Activated B cell treated with CpG ODN at 0.5 μM for 24 hours (primary cell): Measurements from ENCODE around the gene SLC24A4. TPM values are rescaled to one million over a fixed set of nuclear protein-coding genes. Genes with fewer than 3 reads are reported as not detected.
"Not testable (repeated sequence)": the region's sequence is repeated elsewhere in the genome, so short reads cannot be mapped to it uniquely, and the experiment has no call there.

ENCODE experiments used
- ATAC-seq: fragments of 200-7000 bp; cut with Tn5 transposase; one replicate; pipeline ENCODE4 v1.10.0; 2021; ENCODE audit warnings: low read depth, mild to moderate bottlenecking, moderate library complexity
- CTCF ChIA-PET: fragments of 350-600 bp; sonication (Branson Sonifier 250); formaldehyde crosslinking; loops from one replicate; lab custom pipeline; 2021; ENCODE audit warnings: antibody characterized with exemption; lab: Charles Lee
- POLR2A ChIA-PET: fragments of 350-600 bp; sonication (Branson Sonifier 250); formaldehyde crosslinking; loops from one replicate; lab custom pipeline; 2021; ENCODE audit warnings: antibody characterized with exemption; lab: Charles Lee
- DNase-seq: peaks from one replicate; pipeline ENCODE4 v3.0.0; 2022
- H3K27ac Mint-ChIP-seq: one replicate; pipeline ENCODE4 v1.8.0; 2020; ENCODE audit warnings: mixed read lengths
- H3K27me3 Mint-ChIP-seq: one replicate; pipeline ENCODE4 v1.8.0; 2021; ENCODE audit warnings: mixed read lengths
- H3K36me3 Mint-ChIP-seq: one replicate; pipeline ENCODE4 v1.8.0; 2021; ENCODE audit warnings: low read depth, mixed read lengths
- H3K4me1 Mint-ChIP-seq: one replicate; pipeline ENCODE4 v1.8.0; 2021; ENCODE audit warnings: mixed read lengths
- H3K4me3 Mint-ChIP-seq: one replicate; pipeline ENCODE4 v1.8.0; 2020; ENCODE audit warnings: mild to moderate bottlenecking, mixed read lengths
- H3K9me3 Mint-ChIP-seq: one replicate; pipeline ENCODE4 v1.8.0; 2020; ENCODE audit warnings: mixed read lengths
- intact Hi-C: fragments of 100-400 bp; cut with micrococcal nuclease; formaldehyde crosslinking; loops from one replicate; pipeline ENCODE4 v1.15.1; 2024
- total RNA-seq: library from RNA; stranded (reverse); gene quantifications from 2 replicates; pipeline ENCODE4 v1.2.3, GENCODE V29; 2022
- TF ChIP-seq, protein P1 (sequence below): fragments of 200-600 bp; IDR thresholded peaks from one replicate; pipeline ENCODE4 v1.8.0; 2022; ENCODE audit warnings: antibody characterized with exemption, mild to moderate bottlenecking

SLC24A4 gene
- total RNA-seq, 1 donor from 2014 or later = 0.09 TPM

DNA sequence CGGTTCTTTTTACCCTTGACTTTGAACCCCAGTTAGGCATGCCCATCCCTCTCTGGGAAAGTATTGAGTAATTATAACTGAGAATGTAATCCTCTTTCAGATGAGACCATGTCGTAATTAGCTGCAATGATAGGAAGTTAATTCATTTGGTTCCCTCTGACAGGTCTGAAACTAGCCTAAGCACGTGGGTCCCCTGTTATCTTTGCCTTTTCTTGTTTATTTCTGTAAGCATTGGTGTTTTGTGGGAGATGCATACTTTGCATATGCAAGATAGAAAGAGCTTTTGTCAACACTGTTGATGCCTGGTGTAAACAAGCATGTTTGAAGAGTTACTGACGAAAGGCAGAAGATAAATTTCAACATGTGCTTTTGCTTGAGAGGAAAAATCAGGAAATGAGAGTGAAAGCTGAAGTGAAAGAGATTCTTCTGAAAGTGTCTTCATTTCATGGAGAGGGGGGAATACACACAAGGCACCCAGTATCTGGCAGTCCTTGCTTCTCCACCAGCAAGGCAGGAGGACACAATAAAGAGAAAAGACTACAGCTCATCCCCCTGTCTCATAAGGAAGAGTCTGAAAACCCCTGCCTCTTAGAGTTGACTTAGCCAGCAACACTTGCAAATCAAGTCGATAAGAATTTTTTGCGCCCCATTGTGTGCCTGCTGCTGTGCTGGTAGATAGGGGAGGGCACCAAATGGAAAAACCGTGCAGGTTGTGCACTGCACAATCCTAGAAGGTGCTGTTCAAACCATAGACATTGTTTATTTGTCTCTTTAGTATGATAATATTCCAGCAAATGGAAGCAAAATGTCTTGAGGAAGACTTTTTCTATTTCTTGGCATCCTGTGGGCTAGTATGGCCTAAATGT, 77.8 kb downstream of the SLC24A4 start:
- H3K27ac Mint-ChIP-seq = peak overlapping the region; percentile 77
- POLR2A ChIA-PET = interaction anchor here (0.7 to 1.0 kb wide), 5 partner anchors 9 to 443 kb away, joined by 3 to 5 read pairs (median 4); partner anchors contain the start of genes CPSF2, NDUFB1 and RIN3

DNA sequence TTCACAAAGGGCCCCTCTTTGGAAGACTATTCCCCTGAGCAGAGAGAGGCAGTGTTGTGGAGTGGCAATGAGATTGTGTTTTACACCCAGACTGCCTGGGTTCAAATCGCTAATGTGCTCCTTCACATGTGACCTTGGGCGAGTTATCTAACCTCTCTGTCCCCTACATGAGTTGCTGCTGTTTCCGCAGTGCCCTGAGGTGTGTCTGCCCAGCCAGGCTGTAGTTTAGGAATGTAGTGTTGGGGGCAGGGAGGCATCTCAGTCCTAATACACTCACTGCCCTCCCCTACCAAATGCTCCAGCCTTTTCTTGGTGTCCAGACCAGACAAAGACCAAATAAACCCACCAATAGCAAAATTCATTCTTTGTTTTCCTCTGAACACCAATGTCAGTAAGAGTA, 78.6 kb downstream of the SLC24A4 start:
- no peak for DNase-seq
- CTCF ChIA-PET = no interaction called here
- no peak overlapping the region for H3K4me3 Mint-ChIP-seq

More for the DNA sequence above, 77.8 kb downstream of the SLC24A4 start:
- ATAC-seq (peak; percentile 85), DNase-seq (no peak)
- Mint-ChIP-seq H3K4me1 (peaks cover 32% of the 10 kb centered on the region), H3K9me3 (no peaks in the 10 kb centered on the region), H3K27me3 (no peaks in the 10 kb centered on the region), H3K36me3 (no peaks in the 10 kb centered on the region), H3K4me3 (peak overlapping the region; percentile 29)
- intact Hi-C loops = loop anchor here (1.0 to 5.0 kb wide), 3 partner anchors 36 to 276 kb away; no protein-coding TSS in a partner anchor
- CTCF ChIA-PET = interaction anchor here (0.6 to 0.7 kb wide), 2 partner anchors 47 to 281 kb away, joined by 3 to 4 read pairs; no protein-coding TSS in a partner anchor
- TF ChIP-seq, protein P1, sequence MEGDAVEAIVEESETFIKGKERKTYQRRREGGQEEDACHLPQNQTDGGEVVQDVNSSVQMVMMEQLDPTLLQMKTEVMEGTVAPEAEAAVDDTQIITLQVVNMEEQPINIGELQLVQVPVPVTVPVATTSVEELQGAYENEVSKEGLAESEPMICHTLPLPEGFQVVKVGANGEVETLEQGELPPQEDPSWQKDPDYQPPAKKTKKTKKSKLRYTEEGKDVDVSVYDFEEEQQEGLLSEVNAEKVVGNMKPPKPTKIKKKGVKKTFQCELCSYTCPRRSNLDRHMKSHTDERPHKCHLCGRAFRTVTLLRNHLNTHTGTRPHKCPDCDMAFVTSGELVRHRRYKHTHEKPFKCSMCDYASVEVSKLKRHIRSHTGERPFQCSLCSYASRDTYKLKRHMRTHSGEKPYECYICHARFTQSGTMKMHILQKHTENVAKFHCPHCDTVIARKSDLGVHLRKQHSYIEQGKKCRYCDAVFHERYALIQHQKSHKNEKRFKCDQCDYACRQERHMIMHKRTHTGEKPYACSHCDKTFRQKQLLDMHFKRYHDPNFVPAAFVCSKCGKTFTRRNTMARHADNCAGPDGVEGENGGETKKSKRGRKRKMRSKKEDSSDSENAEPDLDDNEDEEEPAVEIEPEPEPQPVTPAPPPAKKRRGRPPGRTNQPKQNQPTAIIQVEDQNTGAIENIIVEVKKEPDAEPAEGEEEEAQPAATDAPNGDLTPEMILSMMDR = no peak

DNA sequence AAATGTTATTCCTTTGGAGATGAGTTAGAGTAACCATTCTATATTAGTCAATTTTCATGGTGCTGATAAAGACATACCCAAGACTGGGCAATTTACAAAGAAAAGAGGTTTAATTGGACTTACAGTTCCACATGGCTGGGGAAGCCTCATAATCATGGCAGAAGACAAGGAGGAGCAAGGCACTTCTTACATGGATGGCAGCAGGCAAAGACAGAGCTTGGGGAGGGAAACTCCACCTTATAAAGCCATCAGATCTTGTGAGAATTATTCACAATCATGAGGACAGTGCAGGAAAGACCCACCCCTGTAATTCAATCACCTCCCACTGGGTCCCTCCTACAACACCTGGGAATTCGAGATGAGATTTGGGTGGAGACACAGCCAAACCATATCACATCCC, 79.5 kb downstream of the SLC24A4 start:
- POLR2A ChIA-PET, H3K36me3 Mint-ChIP-seq, H3K27ac Mint-ChIP-seq, ATAC-seq, H3K4me3 Mint-ChIP-seq, DNase-seq, CTCF ChIA-PET, H3K27me3 Mint-ChIP-seq, H3K9me3 Mint-ChIP-seq: not testable (repeated sequence)
- H3K4me1 Mint-ChIP-seq = peaks cover 32% of the 10 kb centered on the region
- intact Hi-C loops = loop anchor here (5.0 kb wide), 2 partner anchors 35 to 105 kb away; no protein-coding TSS in a partner anchor

More for the DNA sequence above, 78.6 kb downstream of the SLC24A4 start:
- TF ChIP-seq, protein P1 = no peak
- H3K4me1 Mint-ChIP-seq = peaks cover 32% of the 10 kb centered on the region
- POLR2A ChIA-PET = no interaction called here
- H3K27me3 Mint-ChIP-seq = no peaks in the 10 kb centered on the region
- H3K36me3 Mint-ChIP-seq = no peaks in the 10 kb centered on the region
- H3K27ac Mint-ChIP-seq = peak overlapping the region; percentile 77
- ATAC-seq = no peak
- no peaks in the 10 kb centered on the region for H3K9me3 Mint-ChIP-seq
- intact Hi-C loops = loop anchor here (5.0 kb wide), 2 partner anchors 36 to 106 kb away; no protein-coding TSS in a partner anchor

DNA sequence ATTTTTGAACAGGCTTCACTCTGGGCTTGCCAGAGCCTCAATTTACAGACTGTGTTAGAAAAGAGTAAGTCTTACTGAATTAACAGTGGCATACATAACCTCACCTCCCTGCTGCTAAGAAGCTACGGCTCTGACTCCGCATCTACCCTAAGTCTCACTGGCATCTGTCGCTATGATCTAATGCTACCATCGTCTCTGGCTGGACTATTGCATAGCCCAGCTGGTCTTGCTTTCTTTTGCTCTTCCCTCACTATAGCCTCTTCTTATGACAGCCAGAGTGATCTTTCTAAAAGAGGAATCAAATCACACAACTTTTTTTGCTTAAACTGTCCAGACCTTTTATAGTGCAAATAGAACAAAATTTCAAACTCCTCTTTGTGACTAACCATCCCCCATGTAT, 81.1 kb downstream of the SLC24A4 start:
- no peak overlapping the region for H3K27ac Mint-ChIP-seq
- DNase-seq = no peak
- H3K27me3 Mint-ChIP-seq = no peaks in the 10 kb centered on the region
- ChIA-PET POLR2A (no interaction called here), CTCF (no interaction called here)
- intact Hi-C loops = loop anchor here (5.0 kb wide), 2 partner anchors 33 to 103 kb away; no protein-coding TSS in a partner anchor
- no peak for ATAC-seq
- TF ChIP-seq, protein P1 = no peak
- H3K9me3 Mint-ChIP-seq = peaks cover 8% of the 10 kb centered on the region
- no peaks in the 10 kb centered on the region for H3K36me3 Mint-ChIP-seq
- H3K4me3 Mint-ChIP-seq = no peak overlapping the region
- peaks cover 27% of the 10 kb centered on the region for H3K4me1 Mint-ChIP-seq

DNA sequence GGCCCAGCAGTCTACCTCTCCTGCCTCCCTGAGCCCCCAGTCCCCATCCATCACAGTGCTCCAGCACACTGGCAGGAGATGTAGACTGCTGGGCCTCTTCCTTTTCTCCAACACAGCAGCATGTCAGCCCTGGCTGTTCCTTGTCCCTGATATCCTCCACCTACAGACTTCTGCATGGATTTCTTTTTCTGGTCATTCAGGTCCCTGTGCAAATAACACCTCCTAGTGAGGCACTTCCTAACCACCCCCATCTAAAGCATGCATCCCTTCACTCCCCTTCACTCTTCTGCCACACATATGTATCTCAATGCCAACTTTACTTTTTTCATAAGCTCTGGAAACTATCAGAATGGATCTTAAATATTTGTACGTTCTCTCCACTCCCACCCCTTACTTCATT, 81.5 kb downstream of the SLC24A4 start:
- Mint-ChIP-seq H3K4me1 (peaks cover 24% of the 10 kb centered on the region), H3K36me3 (no peaks in the 10 kb centered on the region), H3K9me3 (peaks cover 8% of the 10 kb centered on the region), H3K4me3 (no peak overlapping the region), H3K27me3 (no peaks in the 10 kb centered on the region), H3K27ac (no peak overlapping the region)
- CTCF ChIA-PET = no interaction called here
- DNase-seq (no peak), ATAC-seq (no peak)
- POLR2A ChIA-PET = no interaction called here
- TF ChIP-seq, protein P1 = no peak
- intact Hi-C loops = loop anchor here (5.0 kb wide), 2 partner anchors 33 to 103 kb away; no protein-coding TSS in a partner anchor
